Stomach (tissue), 4 donors: Measurements from ENCODE around the gene JPH3.

Experiments
- CTCF ChIP-seq, 7 experiments: fragments of 450-650 bp in 4 of 7; fragments of 200-600 bp in 3 of 7; sonication (generic) in 3 of 7; IDR thresholded peaks; one replicate each; pipeline ENCODE4 v1.5.1; 2016 to 2019; ENCODE audit warnings: antibody characterized with exemption in 7 of 7, control low read depth in 2 of 7, mild to moderate bottlenecking in 1 of 7
- EP300 ChIP-seq: sonication (generic); formaldehyde crosslinking; IDR thresholded peaks from one replicate; pipeline ENCODE4 v1.6.1; 2017; ENCODE audit warnings: antibody characterized with exemption
- POLR2AphosphoS5 ChIP-seq, 3 donors: sonication (generic); formaldehyde crosslinking; IDR thresholded peaks; one replicate each; pipeline ENCODE4 v1.6.1; 2016; ENCODE audit warnings: antibody characterized with exemption in 3 of 3

GRCh38 chr16:87584271-87584670 lies 18.0 kb upstream of the JPH3 start:
- no peak for TF ChIP-seq CTCF (IDR thresholded peaks at IDR 0.05)
- TF ChIP-seq EP300 = no peak
- no peak for TF ChIP-seq POLR2AphosphoS5 (IDR thresholded peaks at IDR 0.05)
